ENCODE results near the gene UGGT2. TPM values are rescaled to one million over a fixed set of nuclear protein-coding genes. Genes with fewer than 3 reads are reported as not detected.
"Not testable (repeated sequence)": the region's sequence is repeated elsewhere in the genome, so short reads cannot be mapped to it uniquely, and the experiment has no call there.

The UGGT2 gene
- polyA plus RNA-seq, 6 donors from 2014 or later: 0.22 to 0.58 TPM; not detected in 4

GRCh38 chr13:96081888-96082287 is 28.7 kb upstream of the UGGT2 start:
- DNase-seq (no peak), ATAC-seq (ENCODE audit: low read depth in 2 of 2) (no peak)
- Mint-ChIP-seq H3K9me3 (peaks cover 0 to 10% (median 2%) of the 10 kb centered on the region in 7 donors), H3K27ac (no peak overlapping the region), H3K4me3 (no peak overlapping the region), H3K27me3 (peaks cover 13 to 30% (median 28%) of the 10 kb centered on the region in 3 donors), H3K36me3 (no peaks in the 10 kb centered on the region), H3K4me1 (no peaks in the 10 kb centered on the region)

DNA sequence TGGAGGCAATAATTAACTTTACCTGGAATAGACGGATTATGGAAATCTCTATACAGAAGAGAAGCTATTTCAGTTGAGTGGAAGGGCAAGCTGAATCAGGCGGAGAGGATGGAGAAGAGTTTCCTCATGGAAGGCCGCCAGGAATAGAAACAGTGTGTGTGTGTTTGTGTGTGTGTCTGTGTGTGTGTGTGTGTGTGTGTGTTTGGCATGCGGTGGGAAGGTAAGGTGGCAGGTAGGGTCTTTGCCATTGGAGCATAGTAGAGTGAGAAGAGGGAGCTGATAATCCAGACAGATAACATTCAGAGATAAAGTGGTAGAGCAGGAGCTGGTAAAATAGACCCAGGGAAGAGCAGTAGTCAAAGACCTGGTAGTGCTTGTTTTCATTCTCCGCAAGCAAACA is 27.5 kb upstream of the UGGT2 start:
- peaks cover 9 to 26% (median 16%) of the 10 kb centered on the region in 3 donors for H3K27me3 Mint-ChIP-seq
- H3K4me1 Mint-ChIP-seq: no peaks in the 10 kb centered on the region
- H3K9me3 Mint-ChIP-seq: peaks cover 0 to 10% (median under 1%) of the 10 kb centered on the region in 7 donors
- DNase-seq (no peak), ATAC-seq (ENCODE audit: low read depth in 2 of 2) (no peak)
- no peak overlapping the region for H3K4me3 Mint-ChIP-seq
- no peak overlapping the region for H3K27ac Mint-ChIP-seq
- no peaks in the 10 kb centered on the region for H3K36me3 Mint-ChIP-seq

- ATAC-seq (ENCODE audit: low read depth in 2 of 2) (no peak), DNase-seq (no peak)
- H3K27me3 Mint-ChIP-seq: peaks cover 0 to 16% (median 6%) of the 10 kb centered on the region in 3 donors
- H3K4me1 Mint-ChIP-seq: no peaks in the 10 kb centered on the region
- no peaks in the 10 kb centered on the region for H3K36me3 Mint-ChIP-seq
- no peak overlapping the region for H3K4me3 Mint-ChIP-seq
- peaks cover 0 to 8% (median 0%) of the 10 kb centered on the region in 7 donors for H3K9me3 Mint-ChIP-seq
- no peak overlapping the region for H3K27ac Mint-ChIP-seq
These were observed 22.8 kb upstream of the UGGT2 start for GRCh38 chr13:96075953-96076543.

GRCh38 chr13:96072392-96072791 is 19.2 kb upstream of the UGGT2 start:
- DNase-seq (no peak), ATAC-seq (ENCODE audit: low read depth in 2 of 2) (no peak)
- Mint-ChIP-seq H3K27me3 (peaks cover 0 to 7% (median 5%) of the 10 kb centered on the region in 3 donors), H3K27ac (no peak overlapping the region), H3K9me3 (peaks cover 0 to 15% (median 4%) of the 10 kb centered on the region in 7 donors), H3K4me1 (no peaks in the 10 kb centered on the region), H3K4me3 (no peak overlapping the region), H3K36me3 (no peaks in the 10 kb centered on the region)

- Mint-ChIP-seq H3K36me3 (no peaks in the 10 kb centered on the region), H3K27me3 (peaks cover 0 to 2% (median 0%) of the 10 kb centered on the region in 3 donors), H3K4me1 (no peaks in the 10 kb centered on the region), H3K9me3 (peaks cover 0 to 14% (median 4%) of the 10 kb centered on the region in 7 donors), H3K27ac (no peak overlapping the region), H3K4me3 (no peak overlapping the region)
- ATAC-seq (ENCODE audit: low read depth in 2 of 2) (no peak), DNase-seq (no peak)
These were observed 18.3 kb upstream of the UGGT2 start for GRCh38 chr13:96071504-96071903.

DNA sequence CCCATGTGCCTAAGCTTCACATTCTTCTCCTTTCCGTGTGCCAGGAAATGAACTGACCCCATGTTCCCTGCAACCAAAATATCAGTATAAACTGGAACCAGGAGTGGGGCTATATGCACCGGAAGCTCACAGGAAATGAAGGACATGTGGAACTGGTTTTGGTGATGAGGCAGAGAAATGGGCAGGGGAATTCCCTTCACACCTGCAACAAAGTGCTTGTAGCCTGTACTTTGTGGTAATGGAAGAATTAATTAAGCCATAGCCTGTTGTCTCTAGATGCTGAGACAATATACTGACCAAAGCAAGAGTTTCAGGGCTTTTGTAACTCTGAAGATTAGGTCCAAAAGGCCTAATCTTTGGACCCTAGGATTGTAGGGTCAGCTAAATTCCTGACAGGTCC is 15.5 kb upstream of the UGGT2 start:
- H3K27me3 Mint-ChIP-seq: no peaks in the 10 kb centered on the region
- H3K9me3 Mint-ChIP-seq: peaks cover 1 to 24% (median 5%) of the 10 kb centered on the region in 7 donors
- no peak overlapping the region for H3K27ac Mint-ChIP-seq
- no peak overlapping the region for H3K4me3 Mint-ChIP-seq
- DNase-seq: no peak
- H3K36me3 Mint-ChIP-seq: no peaks in the 10 kb centered on the region
- H3K4me1 Mint-ChIP-seq: no peaks in the 10 kb centered on the region
- ATAC-seq (ENCODE audit: low read depth in 2 of 2): no peak

DNA sequence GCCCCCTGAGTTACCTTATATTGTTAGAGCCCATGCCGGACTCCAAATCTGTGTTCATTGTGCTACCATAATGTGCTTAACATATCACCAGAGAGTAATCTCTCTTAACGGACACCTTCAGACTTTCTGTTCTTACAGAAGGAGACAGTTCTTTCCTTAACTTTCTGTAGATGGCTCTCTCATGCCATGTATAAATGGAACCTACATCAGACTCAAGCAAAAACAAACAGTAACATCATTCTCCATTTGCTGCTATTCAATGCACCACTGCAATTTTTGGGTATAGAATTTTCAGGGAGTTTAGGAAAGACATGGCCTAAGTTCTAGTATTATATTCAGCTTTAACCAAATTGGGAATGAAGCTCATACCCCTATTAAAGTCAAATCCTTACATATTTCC is 12.6 kb upstream of the UGGT2 start:
- Mint-ChIP-seq H3K27ac (no peak overlapping the region), H3K27me3 (no peaks in the 10 kb centered on the region), H3K4me3 (no peak overlapping the region), H3K36me3 (no peaks in the 10 kb centered on the region), H3K4me1 (no peaks in the 10 kb centered on the region), H3K9me3 (peaks cover 1 to 24% (median 4%) of the 10 kb centered on the region in 7 donors)
- ATAC-seq (ENCODE audit: low read depth in 2 of 2) (no peak), DNase-seq (no peak)

GRCh38 chr13:96052656-96053002 is 572 bp downstream of the UGGT2 start:
- Mint-ChIP-seq H3K27me3 (peaks cover 27 to 60% (median 52%) of the 10 kb centered on the region in 3 donors), H3K4me1 (peaks cover 8 to 10% (median 8%) of the 10 kb centered on the region in 3 donors), H3K36me3 (peaks cover 4 to 9% of the 10 kb centered on the region in 2 donors), H3K27ac (peak overlapping the region in 1 of 6 donors; percentile 70), H3K4me3 (peak overlapping the region in 7 of 8 donors; percentile 63 to 88 (median 79)), H3K9me3 (peaks cover 0 to 34% (median 19%) of the 10 kb centered on the region in 7 donors)
- no peak for ATAC-seq (ENCODE audit: low read depth in 2 of 2)
- no peak for DNase-seq

DNA sequence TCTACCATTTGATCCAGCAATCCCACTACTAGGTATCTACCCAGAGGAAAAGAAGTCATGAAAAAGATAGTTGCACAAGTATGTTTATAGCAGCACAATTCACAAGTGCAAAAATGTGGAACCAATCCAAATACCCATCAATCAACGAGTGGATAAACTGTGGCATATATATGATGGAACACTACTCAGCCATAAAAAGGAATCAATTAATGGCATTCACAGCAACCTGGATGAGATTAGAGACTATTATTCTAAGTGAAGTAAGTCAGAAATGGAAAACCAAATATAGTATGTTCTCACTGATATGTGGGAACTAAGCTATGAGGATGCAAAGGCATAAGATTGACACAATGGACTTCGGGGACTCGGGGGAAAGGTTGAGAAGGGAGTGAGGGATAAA is 1.3 kb downstream of the UGGT2 start:
- Mint-ChIP-seq H3K4me3 (peak overlapping the region in 2 of 8 donors; percentile 84 to 88), H3K27me3 (peaks cover 27 to 60% (median 52%) of the 10 kb centered on the region in 3 donors), H3K9me3 (peaks cover 0 to 31% (median 19%) of the 10 kb centered on the region in 7 donors)
- H3K36me3 Mint-ChIP-seq; H3K27ac Mint-ChIP-seq; DNase-seq; ATAC-seq (ENCODE audit: low read depth in 2 of 2); H3K4me1 Mint-ChIP-seq: not testable (repeated sequence)

DNA sequence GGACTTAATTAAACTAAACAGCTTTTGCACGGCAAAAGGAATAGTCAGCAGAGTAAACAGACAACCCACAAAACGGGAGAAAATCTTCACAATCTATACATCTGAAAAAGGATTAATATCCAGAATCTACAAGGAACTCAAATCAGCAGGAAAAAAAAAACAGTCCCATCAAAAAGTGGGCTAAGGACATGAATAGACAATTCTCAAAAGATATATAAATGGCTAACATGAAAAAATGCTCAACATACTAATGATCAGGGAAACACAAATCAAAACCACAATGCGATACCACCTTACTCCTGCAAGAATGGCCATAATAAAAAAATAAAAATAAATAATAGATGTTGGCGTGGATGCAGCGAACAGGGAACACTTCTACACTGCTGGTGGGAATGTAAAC is 1.7 kb downstream of the UGGT2 start:
- not testable (repeated sequence) for DNase-seq; H3K27ac Mint-ChIP-seq; H3K36me3 Mint-ChIP-seq; H3K4me1 Mint-ChIP-seq; ATAC-seq (ENCODE audit: low read depth in 2 of 2)
- H3K4me3 Mint-ChIP-seq: peak overlapping the region in 1 of 8 donors; percentile 18
- H3K9me3 Mint-ChIP-seq: peaks cover under 1 to 31% (median 19%) of the 10 kb centered on the region in 7 donors
- peaks cover 27 to 58% (median 52%) of the 10 kb centered on the region in 3 donors for H3K27me3 Mint-ChIP-seq

- H3K4me3 Mint-ChIP-seq; ATAC-seq (ENCODE audit: low read depth in 2 of 2); H3K4me1 Mint-ChIP-seq; DNase-seq; H3K27ac Mint-ChIP-seq: not testable (repeated sequence)
- Mint-ChIP-seq H3K36me3 (peaks cover 4 to 10% of the 10 kb centered on the region in 2 donors), H3K27me3 (peaks cover 27 to 57% (median 56%) of the 10 kb centered on the region in 3 donors), H3K9me3 (peaks cover 5 to 35% (median 20%) of the 10 kb centered on the region in 7 donors)
These were observed 2.2 kb downstream of the UGGT2 start for GRCh38 chr13:96050955-96051354.

- not testable (repeated sequence) for H3K4me3 Mint-ChIP-seq
These were observed 6.6 kb downstream of the UGGT2 start for GRCh38 chr13:96046449-96047126.

DNA sequence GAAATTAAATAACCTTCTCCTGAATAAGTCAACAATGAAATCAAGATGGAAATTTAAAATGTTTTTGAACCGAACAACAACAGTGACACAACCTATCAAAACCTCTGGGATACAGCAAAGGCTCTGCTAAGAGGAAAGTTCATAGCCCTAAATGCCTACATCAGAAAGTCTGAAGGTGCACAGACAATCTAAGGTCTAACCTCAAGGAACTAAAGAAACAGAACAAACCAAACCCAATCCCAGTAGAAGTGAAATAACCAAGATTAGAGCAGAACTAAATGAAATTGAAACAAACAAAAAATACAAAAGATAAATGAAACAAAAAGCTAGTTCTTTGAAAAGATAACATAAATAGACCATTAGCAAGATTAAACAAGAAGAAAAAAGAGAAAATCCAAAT is 9.0 kb downstream of the UGGT2 start:
- DNase-seq (no peak), ATAC-seq (ENCODE audit: low read depth in 2 of 2) (no peak)
- peaks cover 0 to 24% (median 16%) of the 10 kb centered on the region in 3 donors for H3K27me3 Mint-ChIP-seq
- peaks cover 0 to 9% of the 10 kb centered on the region in 2 donors for H3K36me3 Mint-ChIP-seq
- H3K27ac Mint-ChIP-seq: no peak overlapping the region
- no peak overlapping the region for H3K4me3 Mint-ChIP-seq
- no peaks in the 10 kb centered on the region for H3K4me1 Mint-ChIP-seq
- peaks cover 8 to 22% (median 14%) of the 10 kb centered on the region in 7 donors for H3K9me3 Mint-ChIP-seq

More at GRCh38 chr13:96046449-96047126, 6.6 kb downstream of the UGGT2 start:
- not testable (repeated sequence) for DNase-seq; H3K36me3 Mint-ChIP-seq; ATAC-seq (ENCODE audit: low read depth in 2 of 2); H3K27ac Mint-ChIP-seq; H3K4me1 Mint-ChIP-seq
- peaks cover 0 to 40% (median 36%) of the 10 kb centered on the region in 3 donors for H3K27me3 Mint-ChIP-seq
- peaks cover 12 to 27% (median 20%) of the 10 kb centered on the region in 7 donors for H3K9me3 Mint-ChIP-seq
